HepG2 (cell line): ENCODE results near the gene HSF4. TPM values are rescaled to one million over a fixed set of nuclear protein-coding genes. Genes with fewer than 3 reads are reported as not detected.

Source experiments
- ATAC-seq: fragments of 200-7000 bp; cut with Tn5 transposase; 3 replicates; pipeline ENCODE4 v1.9.1; 2020; ENCODE audit warnings: mild to moderate bottlenecking, moderate library complexity
- BruUV-seq: library from RNA; stranded (reverse); fragments of 400-500 nt; replicated peaks from 2 replicates; lab custom pipeline; 2021; lab: Mats Ljungman, UMichigan
- CTCF ChIA-PET: fragments of 300-600 bp; formaldehyde crosslinking; extraction: SDS; loops from one replicate; lab custom pipeline; 2021; ENCODE audit warnings: low total read pairs, inconsistent platforms, low intra/inter-chr PET ratio; lab: Yijun Ruan, JAX
- POLR2A ChIA-PET: fragments of 350-600 bp; sonication (Branson Sonifier 250); formaldehyde crosslinking; loops from one replicate; lab custom pipeline; 2020; ENCODE audit warnings: antibody characterized with exemption, inconsistent platforms; lab: Yijun Ruan, JAX
- DNase-seq: peaks from one replicate; pipeline ENCODE4 v3.0.0-alpha.2; 2015; ENCODE audit warnings: low spot score
- FAIRE-seq: peaks from 3 replicates; lab custom pipeline; 2011; peaks lifted over from hg19 to GRCh38; lab: Jason Lieb, UNC
- H2AFZ ChIP-seq: one replicate; pipeline ENCODE4 v1.6.1; 2011; ENCODE audit warnings: low read length, inconsistent platforms
- H3K27ac ChIP-seq: fragments of 300-600 bp; 3 replicates; pipeline ENCODE4 v1.8.0; 2011; ENCODE audit warnings: mixed run types, mild to moderate bottlenecking, mixed read lengths, low read length, inconsistent platforms; ENCODE audit not compliant: insufficient read depth; ENCODE audit errors: extremely low read length
- H3K27me3 ChIP-seq, 2 experiments: fragments of 200-600 bp in 1 of 2; 2 replicates in 1 of 2; 3 replicates in 1 of 2; pipeline versions ENCODE4 v1.6.0 to v1.8.0; 2011; ENCODE audit warnings: low read length in 2 of 2, mild to moderate bottlenecking in 2 of 2, moderate library complexity in 2 of 2, inconsistent platforms in 1 of 2; ENCODE audit not compliant: insufficient read depth in 2 of 2, control insufficient read depth in 1 of 2
- H3K36me3 ChIP-seq, 2 experiments: fragments of 200-600 bp in 1 of 2; replicated peaks in 1 of 2; 2 replicates in 1 of 2; 3 replicates in 1 of 2; pipeline versions ENCODE4 v1.5.1 to v1.8.0; 2011; ENCODE audit warnings: low read length in 2 of 2, inconsistent platforms in 1 of 2; ENCODE audit not compliant: insufficient read depth in 2 of 2, control insufficient read depth in 1 of 2
- H3K4me1 ChIP-seq: 2 replicates; pipeline ENCODE4 v1.5.1; 2012; ENCODE audit warnings: low read length, inconsistent platforms; ENCODE audit not compliant: insufficient read depth
- H3K4me2 ChIP-seq: 2 replicates; pipeline ENCODE4 v1.6.0; 2011; ENCODE audit warnings: low read depth, low read length, inconsistent platforms
- H3K4me3 ChIP-seq, 3 experiments: fragments of 200-600 bp in 1 of 3; sonication (generic), shearing (Covaris generic) in 1 of 3; replicated peaks in 1 of 3; 2 replicates each; pipeline ENCODE4 v1.5.1; 2011 to 2016; ENCODE audit warnings: low read length in 3 of 3, inconsistent platforms in 2 of 3, low read depth in 2 of 3, mild to moderate bottlenecking in 2 of 3, control low read depth in 1 of 3, mixed read lengths in 1 of 3; ENCODE audit not compliant: insufficient read depth in 1 of 3
- H3K79me2 ChIP-seq: one replicate; pipeline ENCODE4 v1.6.1; 2011; ENCODE audit warnings: low read length, inconsistent platforms; ENCODE audit not compliant: insufficient read depth
- H3K9ac ChIP-seq: 2 replicates; pipeline ENCODE4 v1.6.0; 2011; ENCODE audit warnings: mild to moderate bottlenecking, low read depth, low read length, inconsistent platforms; ENCODE audit not compliant: insufficient read depth
- H3K9me3 ChIP-seq: 2 replicates; pipeline ENCODE4 v1.5.1; 2012; ENCODE audit warnings: mild to moderate bottlenecking, low read length
- H4K20me1 ChIP-seq: 2 replicates; pipeline ENCODE4 v1.6.0; 2011; ENCODE audit warnings: inconsistent platforms, mild to moderate bottlenecking, low read length, moderate library complexity; ENCODE audit not compliant: insufficient read depth
- ATF4 ChIP-seq, 2 experiments: fragments of 450-650 bp in 1 of 2; sonication (generic) in 1 of 2; formaldehyde crosslinking; IDR thresholded peaks; 2 replicates each; pipeline versions ENCODE4 v1.5.0 to v1.8.0; 2020 to 2022; ENCODE audit warnings: mild to moderate bottlenecking in 1 of 2, missing genetic modification reagents in 1 of 2
- CENPBD1 ChIP-seq: sonication (generic); formaldehyde crosslinking; IDR thresholded peaks from 2 replicates; pipeline ENCODE4 v1.8.0; 2022; ENCODE audit warnings: missing genetic modification reagents, low read depth, mild to moderate bottlenecking, borderline replicate concordance
- CREM ChIP-seq, 2 experiments: sonication (generic) in 1 of 2; formaldehyde crosslinking in 1 of 2; IDR thresholded peaks; 2 replicates each; pipeline versions ENCODE4 v1.4.0 to v1.6.1; 2016 to 2020; ENCODE audit warnings: antibody characterized with exemption in 1 of 2, mild to moderate bottlenecking in 1 of 2, missing genetic modification reagents in 1 of 2
- GATAD1 ChIP-seq: IDR thresholded peaks from 2 replicates; pipeline ENCODE4 v1.6.1; 2016; ENCODE audit warnings: missing genetic modification reagents, missing compliant biosample characterization
- ISX ChIP-seq: sonication (generic); formaldehyde crosslinking; conservative IDR thresholded peaks from 2 replicates; pipeline ENCODE4 v1.5.0; 2020; ENCODE audit warnings: missing genetic modification reagents
- KDM5B ChIP-seq: sonication (generic); formaldehyde crosslinking; IDR thresholded peaks from 2 replicates; pipeline ENCODE4 v1.4.0; 2020; ENCODE audit warnings: missing genetic modification reagents, mild to moderate bottlenecking, borderline replicate concordance
- ONECUT2 ChIP-seq: sonication (generic); formaldehyde crosslinking; IDR thresholded peaks from 2 replicates; pipeline ENCODE4 v1.4.0; 2020; ENCODE audit warnings: missing genetic modification reagents
- PITX1 ChIP-seq: sonication (generic); formaldehyde crosslinking; IDR thresholded peaks from 2 replicates; pipeline ENCODE4 v1.5.1; 2020; ENCODE audit warnings: mild to moderate bottlenecking, missing genetic modification reagents
- RXRA ChIP-seq: sonication (generic); formaldehyde crosslinking; IDR thresholded peaks from 2 replicates; pipeline ENCODE4 v1.5.1; 2020; ENCODE audit warnings: missing genetic modification reagents
- ZBED4 ChIP-seq: sonication (generic); formaldehyde crosslinking; IDR thresholded peaks from 2 replicates; pipeline ENCODE4 v1.4.0; 2020; ENCODE audit warnings: missing genetic modification reagents, borderline replicate concordance
- ZNF451 ChIP-seq: sonication (generic); formaldehyde crosslinking; IDR thresholded peaks from 2 replicates; pipeline ENCODE4 v1.5.0; 2020; ENCODE audit warnings: mild to moderate bottlenecking, missing genetic modification reagents
- ZNF574 ChIP-seq: sonication (generic); formaldehyde crosslinking; IDR thresholded peaks from 2 replicates; pipeline ENCODE4 v1.4.0; 2020; ENCODE audit warnings: missing genetic modification reagents
- ZNF691 ChIP-seq: sonication (generic); formaldehyde crosslinking; IDR thresholded peaks from 2 replicates; pipeline ENCODE4 v1.4.0; 2020; ENCODE audit warnings: missing genetic modification reagents, low read depth, mild to moderate bottlenecking, borderline replicate concordance
- ZNF724P ChIP-seq: sonication (generic); formaldehyde crosslinking; IDR thresholded peaks from 2 replicates; pipeline ENCODE4 v1.8.0; 2022; ENCODE audit warnings: missing genetic modification reagents, borderline replicate concordance
- WGBS: methylation state at CpG from one replicate; pipeline ENCODE4 v1.1.6; 2017; ENCODE audit warnings: low lambda C conversion rate; 5-methylcytosine and 5-hydroxymethylcytosine counted together
- in situ Hi-C: cut with HindIII; loops from 2 replicates; pipeline ENCODE4 v1.10.0; 2017; ENCODE audit warnings: low pct_unique_long_range_greater_than_20kb; ENCODE audit not compliant: extremely low pct_ligation_motif_present
- intact Hi-C: fragments of 100-400 bp; cut with micrococcal nuclease; formaldehyde crosslinking; loops from one replicate; pipeline ENCODE4 v1.10.0; 2022; ENCODE audit not compliant: unreplicated experiment
- polyA plus RNA-seq, 8 experiments: library from polyadenylated mRNA; depleted of rRNA in 3 of 8; stranded (reverse) in 7 of 8; unstranded in 1 of 8; fragments of >200 nt; fragmentation: Illumina TruSeq in 4 of 8; extraction: Trizol in 4 of 8; gene quantifications; 2 replicates each; pipeline versions ENCODE4 v1.2.1 to v1.2.3, GENCODE V29; 2011 to 2016; ENCODE audit warnings: low read depth in 4 of 8, missing spikeins in 1 of 8, mixed read lengths in 1 of 8; ENCODE audit not compliant: insufficient read depth in 1 of 8
- total RNA-seq, 5 experiments: library from RNA; depleted of rRNA; stranded (reverse); fragments of >200 nt; fragmentation: Illumina TruSeq; extraction: Trizol; gene quantifications; 2 replicates each; pipeline ENCODE4 v1.2.3, GENCODE V29; 2016; ENCODE audit warnings: low read depth in 1 of 5

Gene HSF4
- total and polyA plus RNA-seq, 2 of the 13 experiments (the other 11 are each of a cell fraction or from before 2014, with no cell fraction given): 3.5 to 16.9 TPM

GRCh38 chr16:67199808-67200198 is 35.3 kb downstream of the HSF4 start:
- H3K36me3 ChIP-seq: peaks cover 47 to 70% of the 10 kb centered on the region in 2 experiments
- no peak for DNase-seq
- CTCF ChIA-PET: no interaction called here
- TF ChIP-seq ZBED4 (CRISPR knock-in tag) (no peak), RXRA (CRISPR knock-in tag) (no peak), ZNF574 (CRISPR knock-in tag) (no peak), PITX1 (CRISPR knock-in tag) (no peak), ZNF451 (CRISPR knock-in tag) (no peak), ZNF691 (CRISPR knock-in tag) (no peak), GATAD1 (CRISPR knock-in tag) (no peak), KDM5B (CRISPR knock-in tag) (no peak), ZNF724P (no peak), ISX (CRISPR knock-in tag) (no peak), CENPBD1 (CRISPR knock-in tag) (no peak), ATF4 (CRISPR knock-in tag; IDR thresholded peaks at IDR 0.05) (no peak), ONECUT2 (CRISPR knock-in tag) (no peak), CREM (IDR thresholded peaks at IDR 0.05) (no peak), CREM (CRISPR knock-in tag; IDR thresholded peaks at IDR 0.05) (no peak)

More at GRCh38 chr16:67199808-67200198, 35.3 kb downstream of the HSF4 start:
- intact Hi-C loops: no loop called here
- Histone ChIP-seq H3K9me3 (no peaks in the 10 kb centered on the region), H3K4me2 (no peak overlapping the region), H3K27me3 (no peaks in the 10 kb centered on the region), H2AFZ (no peak overlapping the region), H3K79me2 (no peaks in the 10 kb centered on the region), H3K4me3 (no peak overlapping the region), H3K4me1 (no peaks in the 10 kb centered on the region), H4K20me1 (no peaks in the 10 kb centered on the region), H3K9ac (no peak overlapping the region), H3K27ac (no peak overlapping the region)
- POLR2A ChIA-PET: interaction anchor here (0.9 kb wide), 1 partner anchor 8 kb away, joined by 3 read pairs; the partner anchor contains the start of gene E2F4
- BruUV-seq: no TSS peak
- no peak for FAIRE-seq
- no peak for ATAC-seq
- 97% methylated on average over 22 of the region's 22 CpGs for WGBS
- in situ Hi-C loops: no loop called here
